AG09309 (cell line): ENCODE data around the gene MINDY2.

Experiments used
- DNase-seq: peaks from one replicate; pipeline ENCODE4 v3.0.0-alpha.2; 2010; ENCODE audit warnings: low read depth
- H3K4me3 ChIP-seq: 2 replicates; pipeline ENCODE4 v1.5.1; 2011; ENCODE audit warnings: mild to moderate bottlenecking, low read depth, low read length, moderate library complexity; ENCODE audit not compliant: control insufficient read depth
- CTCF ChIP-seq: IDR thresholded peaks from 2 replicates; pipeline ENCODE4 v1.5.1; 2011; ENCODE audit warnings: mild to moderate bottlenecking, low read depth, low read length, inconsistent platforms; ENCODE audit not compliant: insufficient read depth, control insufficient read depth; ENCODE audit errors: missing control alignments

MINDY2 gene

GRCh38 chr15:58742819-58743502, 28.1 kb upstream of the MINDY2 start:
- H3K4me3 ChIP-seq = no peak overlapping the region
- DNase-seq = no peak
- no peak for TF ChIP-seq CTCF

GRCh38 chr15:58746174-58746573, 24.9 kb upstream of the MINDY2 start:
- TF ChIP-seq CTCF = no peak
- H3K4me3 ChIP-seq = no peak overlapping the region
- no peak for DNase-seq

- no peak for DNase-seq
- no peak for TF ChIP-seq CTCF
- peak overlapping the region; percentile 80 for H3K4me3 ChIP-seq
Observed at GRCh38 chr15:58748040-58748851, 22.9 kb upstream of the MINDY2 start.

GRCh38 chr15:58748852-58749531, 22.1 kb upstream of the MINDY2 start:
- H3K4me3 ChIP-seq = peak overlapping the region; percentile 80
- TF ChIP-seq CTCF = no peak
- no peak for DNase-seq

GRCh38 chr15:58749532-58750337, 21.4 kb upstream of the MINDY2 start, which contains the start of gene ADAM10:
TSS of gene ADAM10 (minus strand) at chr15:58749707. CDS start at chr15:58749534, 173 bp downstream.
- H3K4me3 ChIP-seq = peak within 1 kb of the TSS; percentile 80
- no peak for TF ChIP-seq CTCF
- peak; percentile 95 for DNase-seq

GRCh38 chr15:58752716-58753115, 18.4 kb upstream of the MINDY2 start:
- no peak for TF ChIP-seq CTCF
- no peak for DNase-seq
- no peak overlapping the region for H3K4me3 ChIP-seq
